Liver (tissue), 9 donors: ENCODE results near the gene NAP1L1. TPM values are rescaled to one million over a fixed set of nuclear protein-coding genes. Genes with fewer than 3 reads are reported as not detected.

ENCODE experiments used
- DNase-seq: peaks from one replicate; pipeline ENCODE4 v3.0.0-alpha.2; 2017; ENCODE audit warnings: low spot score
- H3K27ac ChIP-seq, 2 donors: one replicate each; pipeline ENCODE4 v1.7.0; 2013; ENCODE audit warnings: inconsistent platforms in 2 of 2, low read length in 2 of 2, control low read depth in 1 of 2, low read depth in 1 of 2, mild to moderate bottlenecking in 1 of 2
- H3K27me3 ChIP-seq, 4 donors: one replicate each; pipeline versions ENCODE4 v1.6.1 to v1.7.0; 2013; ENCODE audit warnings: low read length in 3 of 4, inconsistent platforms in 1 of 4, mild to moderate bottlenecking in 1 of 4, moderate library complexity in 1 of 4; ENCODE audit not compliant: control insufficient read depth in 4 of 4, insufficient read depth in 4 of 4
- H3K36me3 ChIP-seq, 4 donors: one replicate each; pipeline versions ENCODE4 v1.6.1 to v1.7.0; 2013; ENCODE audit warnings: low read length in 3 of 4, mild to moderate bottlenecking in 3 of 4, low read depth in 1 of 4, moderate library complexity in 1 of 4; ENCODE audit not compliant: control insufficient read depth in 4 of 4, insufficient read depth in 3 of 4
- H3K4me1 ChIP-seq, 4 donors: one replicate each; pipeline versions ENCODE4 v1.6.1 to v1.7.0; 2013; ENCODE audit warnings: low read length in 3 of 4, mild to moderate bottlenecking in 3 of 4, moderate library complexity in 1 of 4; ENCODE audit not compliant: control insufficient read depth in 4 of 4, insufficient read depth in 4 of 4
- H3K4me3 ChIP-seq, 3 donors: one replicate each; pipeline versions ENCODE4 v1.6.1 to v1.7.0; 2013; ENCODE audit warnings: low read length in 3 of 3, control low read depth in 1 of 3, low read depth in 1 of 3, mild to moderate bottlenecking in 1 of 3
- H3K9ac ChIP-seq, 2 donors: one replicate each; pipeline ENCODE4 v1.7.0; 2013; ENCODE audit warnings: low read length in 2 of 2, mild to moderate bottlenecking in 2 of 2, moderate library complexity in 2 of 2, control low read depth in 1 of 2, low read depth in 1 of 2
- H3K9me3 ChIP-seq, 4 donors: one replicate each; pipeline versions ENCODE4 v1.6.1 to v1.7.0; 2013; ENCODE audit warnings: low read length in 3 of 4; ENCODE audit not compliant: control insufficient read depth in 4 of 4
- EGR1 ChIP-seq, 2 donors: IDR thresholded peaks; 2 replicates each; pipeline ENCODE4 v1.6.1; 2016 to 2018; ENCODE audit warnings: antibody characterized with exemption in 2 of 2, low read depth in 2 of 2
- FOXA1 ChIP-seq: IDR thresholded peaks from 2 replicates; pipeline ENCODE4 v1.6.1; 2016; ENCODE audit warnings: antibody characterized with exemption
- FOXA2 ChIP-seq: IDR thresholded peaks from 2 replicates; pipeline ENCODE4 v1.6.1; 2016; ENCODE audit warnings: antibody characterized with exemption
- HNF4A ChIP-seq, 2 donors: conservative IDR thresholded peaks; 2 replicates each; pipeline ENCODE4 v1.6.1; 2016; ENCODE audit warnings: antibody characterized with exemption in 2 of 2, mild to moderate bottlenecking in 2 of 2
- HNF4G ChIP-seq: IDR thresholded peaks from 2 replicates; pipeline ENCODE4 v1.6.1; 2016; ENCODE audit warnings: antibody characterized with exemption
- MAX ChIP-seq: IDR thresholded peaks from 2 replicates; pipeline ENCODE4 v1.6.1; 2016; ENCODE audit warnings: antibody characterized with exemption
- NR2F2 ChIP-seq: IDR thresholded peaks from 2 replicates; pipeline ENCODE4 v1.6.1; 2016; ENCODE audit warnings: antibody characterized with exemption
- REST ChIP-seq: IDR thresholded peaks from 2 replicates; pipeline ENCODE4 v1.6.1; 2016; ENCODE audit warnings: antibody characterized with exemption, mild to moderate bottlenecking
- RXRA ChIP-seq, 2 donors: IDR thresholded peaks; 2 replicates each; pipeline ENCODE4 v1.6.1; 2017 to 2018; ENCODE audit warnings: antibody characterized with exemption in 2 of 2, mild to moderate bottlenecking in 1 of 2
- YY1 ChIP-seq: IDR thresholded peaks from 2 replicates; pipeline ENCODE4 v1.6.1; 2016; ENCODE audit warnings: antibody characterized with exemption, mild to moderate bottlenecking
- WGBS: extraction: QIAGEN DNeasy Blood & Tissue Kit; methylation state at CpG from one replicate; pipeline ENCODE4 v1.1.7; 2013; 5-methylcytosine and 5-hydroxymethylcytosine counted together
- polyA plus RNA-seq, 2 donors: library from polyadenylated mRNA; stranded (reverse) in 1 of 2; unstranded in 1 of 2; fragments of 200-250 nt in 1 of 2; fragments of >200 nt in 1 of 2; fragmentation: Nextera tagmentation in 1 of 2; extraction: Ambion mirVana in 1 of 2; gene quantifications; one replicate each; pipeline versions ENCODE4 v1.2.1 to v1.2.3, GENCODE V29; 2013 to 2015
- total RNA-seq, 2 donors: library from RNA; depleted of rRNA; stranded (reverse); fragments of >200 nt; gene quantifications; one replicate each; pipeline ENCODE4 v1.2.3, GENCODE V29; 2014
- TF ChIP-seq, protein P1 (sequence below): IDR thresholded peaks from 2 replicates; pipeline ENCODE4 v1.6.1; 2016; ENCODE audit warnings: antibody characterized with exemption
- TF ChIP-seq, protein P2 (sequence below): fragments of 150-350 bp; IDR thresholded peaks from 2 replicates; pipeline ENCODE4 v1.5.1; 2017; ENCODE audit warnings: improper control_type of control experiment, low read depth, low read length; ENCODE audit not compliant: missing input control
- donor health status: healthy.
- donor health status: healthy.
- donor health status: healthy.
- donor health status: healthy.
- donor health status: healthy.

Gene NAP1L1
- total and polyA plus RNA-seq, 4 donors = 36.6 to 74.7 (median 42.4) TPM

GRCh38 chr12:76080017-76080728, 4.3 kb downstream of the NAP1L1 start:
- TF ChIP-seq, protein P1, sequence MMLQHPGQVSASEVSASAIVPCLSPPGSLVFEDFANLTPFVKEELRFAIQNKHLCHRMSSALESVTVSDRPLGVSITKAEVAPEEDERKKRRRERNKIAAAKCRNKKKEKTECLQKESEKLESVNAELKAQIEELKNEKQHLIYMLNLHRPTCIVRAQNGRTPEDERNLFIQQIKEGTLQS = no peak
- TF ChIP-seq YY1 = no peak
- TF ChIP-seq, protein P2, sequence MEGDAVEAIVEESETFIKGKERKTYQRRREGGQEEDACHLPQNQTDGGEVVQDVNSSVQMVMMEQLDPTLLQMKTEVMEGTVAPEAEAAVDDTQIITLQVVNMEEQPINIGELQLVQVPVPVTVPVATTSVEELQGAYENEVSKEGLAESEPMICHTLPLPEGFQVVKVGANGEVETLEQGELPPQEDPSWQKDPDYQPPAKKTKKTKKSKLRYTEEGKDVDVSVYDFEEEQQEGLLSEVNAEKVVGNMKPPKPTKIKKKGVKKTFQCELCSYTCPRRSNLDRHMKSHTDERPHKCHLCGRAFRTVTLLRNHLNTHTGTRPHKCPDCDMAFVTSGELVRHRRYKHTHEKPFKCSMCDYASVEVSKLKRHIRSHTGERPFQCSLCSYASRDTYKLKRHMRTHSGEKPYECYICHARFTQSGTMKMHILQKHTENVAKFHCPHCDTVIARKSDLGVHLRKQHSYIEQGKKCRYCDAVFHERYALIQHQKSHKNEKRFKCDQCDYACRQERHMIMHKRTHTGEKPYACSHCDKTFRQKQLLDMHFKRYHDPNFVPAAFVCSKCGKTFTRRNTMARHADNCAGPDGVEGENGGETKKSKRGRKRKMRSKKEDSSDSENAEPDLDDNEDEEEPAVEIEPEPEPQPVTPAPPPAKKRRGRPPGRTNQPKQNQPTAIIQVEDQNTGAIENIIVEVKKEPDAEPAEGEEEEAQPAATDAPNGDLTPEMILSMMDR = no peak
- no peak for TF ChIP-seq RXRA (IDR thresholded peaks at IDR 0.05)
- TF ChIP-seq HNF4G = no peak
- TF ChIP-seq HNF4A (conservative IDR thresholded peaks at IDR 0.05) = no peak
- no peak for TF ChIP-seq MAX
- no peak for TF ChIP-seq FOXA2
- TF ChIP-seq FOXA1 = no peak
- DNase-seq = no peak
- Histone ChIP-seq H3K27me3 (no peaks in the 10 kb centered on the region), H3K9me3 (no peaks in the 10 kb centered on the region), H3K4me3 (no peak overlapping the region), H3K36me3 (peaks cover 0 to 3% (median 0%) of the 10 kb centered on the region in 4 donors), H3K9ac (no peak overlapping the region), H3K4me1 (peaks cover 4 to 14% (median 6%) of the 10 kb centered on the region in 4 donors), H3K27ac (no peak overlapping the region)
- WGBS = 93% methylated on average over 2 of the region's 2 CpGs

GRCh38 chr12:76078748-76079147, 5.7 kb downstream of the NAP1L1 start:
- Histone ChIP-seq H3K4me3 (no peak overlapping the region), H3K36me3 (peaks cover 0 to 3% (median 0%) of the 10 kb centered on the region in 4 donors), H3K27me3 (no peaks in the 10 kb centered on the region), H3K4me1 (peaks cover 4 to 8% (median 4%) of the 10 kb centered on the region in 4 donors), H3K9me3 (no peaks in the 10 kb centered on the region), H3K9ac (no peak overlapping the region), H3K27ac (no peak overlapping the region)
- TF ChIP-seq NR2F2 = no peak
- no peak for TF ChIP-seq REST
- TF ChIP-seq, protein P2 = no peak
- TF ChIP-seq EGR1 (IDR thresholded peaks at IDR 0.05; ENCODE audit: low read depth in 2 of 2) = no peak
- no peak for TF ChIP-seq YY1
- WGBS = 96% methylated on average over 2 of the region's 2 CpGs
- DNase-seq = no peak
